Neural progenitor cell (in vitro differentiated cells): ENCODE measurements around the gene SSBP3.

Experiments
- CTCF ChIP-seq: fragments of 200-600 bp; sonication (generic); IDR thresholded peaks from 2 replicates; pipeline ENCODE4 v1.5.1; 2017; ENCODE audit warnings: antibody characterized with exemption, mild to moderate bottlenecking
- EZH2 ChIP-seq: fragments of 200-600 bp; sonication (generic); IDR thresholded peaks from 2 replicates; pipeline ENCODE4 v1.6.1; 2017; ENCODE audit warnings: antibody characterized with exemption, mild to moderate bottlenecking, moderate library complexity

DNA sequence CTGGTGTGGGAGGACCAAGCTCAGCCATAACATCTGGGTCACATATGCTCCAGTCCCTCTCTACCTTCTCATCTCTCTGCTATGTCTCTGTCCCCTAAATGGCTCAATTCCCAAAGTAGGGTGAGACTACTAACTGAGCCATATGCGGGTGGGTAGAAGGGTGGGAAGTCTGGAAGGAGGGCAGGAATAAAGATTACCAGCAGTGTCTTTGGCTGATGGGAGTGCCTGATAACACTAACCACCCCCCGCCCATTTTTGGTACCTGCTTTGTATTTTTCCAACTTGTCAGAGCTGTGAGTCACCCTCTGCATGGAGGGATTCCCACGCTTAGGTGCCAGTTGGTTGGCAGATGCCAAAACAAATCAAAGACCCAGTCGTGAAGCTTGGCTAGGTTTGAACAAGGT, 14.9 kb upstream of the SSBP3 start:
- TF ChIP-seq CTCF = no peak
- TF ChIP-seq EZH2 = no peak
